ENCODE results near the gene FGF2.

Gene FGF2

DNA sequence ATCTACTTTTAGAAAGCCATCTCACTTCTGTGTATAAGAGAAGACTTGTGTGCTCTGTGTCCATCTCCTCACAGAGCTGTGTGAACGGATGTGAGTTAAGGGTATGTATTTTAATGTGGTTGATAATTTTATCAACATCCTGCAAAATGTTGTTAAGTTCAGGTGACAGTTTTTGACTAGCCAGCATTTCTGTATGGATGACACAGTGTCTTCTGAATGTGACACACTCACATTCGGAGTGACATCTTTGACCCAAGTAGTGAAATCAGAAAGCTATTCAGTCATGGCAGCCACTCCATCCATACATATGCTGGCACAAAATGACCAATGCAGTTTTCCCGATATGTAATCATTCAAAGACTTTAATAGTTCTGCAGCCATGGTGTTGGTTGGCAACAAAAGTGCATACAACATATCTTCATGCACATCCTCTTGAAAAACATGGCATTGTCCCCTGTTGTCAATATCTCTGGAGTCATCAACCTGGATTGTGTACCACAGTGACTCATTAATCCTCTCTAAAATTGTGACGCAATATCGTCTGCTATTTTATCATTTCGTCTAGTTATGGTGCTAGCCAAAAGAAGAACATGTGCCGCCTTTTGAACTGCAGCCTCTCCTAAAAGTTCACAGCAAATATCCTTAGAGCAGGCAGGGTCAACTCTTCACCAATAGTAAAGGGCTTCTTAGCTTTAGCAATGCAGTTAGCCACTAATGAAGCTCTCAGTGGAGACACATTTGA lies 6.8 kb upstream of the FGF2 start:
- TF ChIP-seq, protein P1, sequence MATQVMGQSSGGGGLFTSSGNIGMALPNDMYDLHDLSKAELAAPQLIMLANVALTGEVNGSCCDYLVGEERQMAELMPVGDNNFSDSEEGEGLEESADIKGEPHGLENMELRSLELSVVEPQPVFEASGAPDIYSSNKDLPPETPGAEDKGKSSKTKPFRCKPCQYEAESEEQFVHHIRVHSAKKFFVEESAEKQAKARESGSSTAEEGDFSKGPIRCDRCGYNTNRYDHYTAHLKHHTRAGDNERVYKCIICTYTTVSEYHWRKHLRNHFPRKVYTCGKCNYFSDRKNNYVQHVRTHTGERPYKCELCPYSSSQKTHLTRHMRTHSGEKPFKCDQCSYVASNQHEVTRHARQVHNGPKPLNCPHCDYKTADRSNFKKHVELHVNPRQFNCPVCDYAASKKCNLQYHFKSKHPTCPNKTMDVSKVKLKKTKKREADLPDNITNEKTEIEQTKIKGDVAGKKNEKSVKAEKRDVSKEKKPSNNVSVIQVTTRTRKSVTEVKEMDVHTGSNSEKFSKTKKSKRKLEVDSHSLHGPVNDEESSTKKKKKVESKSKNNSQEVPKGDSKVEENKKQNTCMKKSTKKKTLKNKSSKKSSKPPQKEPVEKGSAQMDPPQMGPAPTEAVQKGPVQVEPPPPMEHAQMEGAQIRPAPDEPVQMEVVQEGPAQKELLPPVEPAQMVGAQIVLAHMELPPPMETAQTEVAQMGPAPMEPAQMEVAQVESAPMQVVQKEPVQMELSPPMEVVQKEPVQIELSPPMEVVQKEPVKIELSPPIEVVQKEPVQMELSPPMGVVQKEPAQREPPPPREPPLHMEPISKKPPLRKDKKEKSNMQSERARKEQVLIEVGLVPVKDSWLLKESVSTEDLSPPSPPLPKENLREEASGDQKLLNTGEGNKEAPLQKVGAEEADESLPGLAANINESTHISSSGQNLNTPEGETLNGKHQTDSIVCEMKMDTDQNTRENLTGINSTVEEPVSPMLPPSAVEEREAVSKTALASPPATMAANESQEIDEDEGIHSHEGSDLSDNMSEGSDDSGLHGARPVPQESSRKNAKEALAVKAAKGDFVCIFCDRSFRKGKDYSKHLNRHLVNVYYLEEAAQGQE (IDR thresholded peaks at IDR 0.05; ENCODE audit: insufficient read depth in 1 of 2, low read depth in 2 of 2, low read length in 2 of 2) = no peak
- TF ChIP-seq POLR2AphosphoS5 (IDR thresholded peaks at IDR 0.05; ENCODE audit: low read depth, low read length) (no peak), FOXP2 (optimal IDR thresholded peaks at IDR 0.05; ENCODE audit: borderline replicate concordance, extremely low read depth, extremely low read length, insufficient read depth) (no peak), TAF1 (IDR thresholded peaks at IDR 0.05; ENCODE audit: borderline replicate concordance, insufficient read depth, low read length) (no peak), SIN3A (IDR thresholded peaks at IDR 0.05; ENCODE audit: borderline replicate concordance, insufficient read depth, low read length) (no peak)

DNA sequence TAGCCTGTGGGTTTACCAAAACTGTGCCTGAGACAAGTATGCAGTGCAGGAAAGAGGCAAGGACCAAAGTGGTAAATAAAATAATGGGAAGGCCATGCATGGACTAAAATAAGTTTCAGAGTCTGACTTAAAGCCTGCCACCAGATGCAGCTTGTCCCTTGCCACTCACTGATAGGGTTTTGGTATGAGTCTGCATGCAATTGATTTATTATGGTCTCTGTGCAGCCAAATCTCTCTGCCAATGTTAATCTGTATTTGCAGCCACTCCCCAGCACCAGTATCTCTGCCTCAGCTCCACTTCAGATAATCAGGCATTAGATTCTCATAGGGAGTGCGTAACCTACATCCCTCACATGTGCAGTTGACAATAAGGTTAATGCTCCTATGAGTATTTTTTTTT lies 5.5 kb upstream of the FGF2 start:
- TF ChIP-seq, protein P1 (IDR thresholded peaks at IDR 0.05; ENCODE audit: insufficient read depth in 1 of 2, low read depth in 2 of 2, low read length in 2 of 2) = no peak
- no peak for TF ChIP-seq FOXP2 (optimal IDR thresholded peaks at IDR 0.05; ENCODE audit: borderline replicate concordance, extremely low read depth, extremely low read length, insufficient read depth)
- TF ChIP-seq SIN3A (IDR thresholded peaks at IDR 0.05; ENCODE audit: borderline replicate concordance, insufficient read depth, low read length) = no peak
- no peak for TF ChIP-seq TAF1 (IDR thresholded peaks at IDR 0.05; ENCODE audit: borderline replicate concordance, insufficient read depth, low read length)
- TF ChIP-seq POLR2AphosphoS5 (IDR thresholded peaks at IDR 0.05; ENCODE audit: low read depth, low read length) = no peak

DNA sequence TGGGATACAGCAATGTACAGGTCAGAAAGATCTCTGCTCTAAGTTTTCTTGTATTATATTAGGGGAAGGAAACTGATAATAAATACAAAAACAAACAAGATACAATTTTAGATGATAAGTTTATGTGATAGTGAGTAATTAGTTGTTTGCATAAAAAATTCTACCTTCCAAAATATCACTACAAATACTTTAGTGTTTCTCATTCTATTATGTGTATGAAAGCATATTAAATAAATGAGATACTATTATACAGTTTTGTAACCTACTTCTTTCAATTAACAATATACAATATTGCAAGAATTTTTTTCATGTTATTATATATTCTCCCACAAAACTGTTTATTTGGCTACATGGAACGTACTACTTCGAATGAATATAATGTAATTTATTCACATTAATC lies 4.2 kb upstream of the FGF2 start:
- TF ChIP-seq POLR2AphosphoS5 (IDR thresholded peaks at IDR 0.05; ENCODE audit: low read depth, low read length) = no peak
- TF ChIP-seq FOXP2 (optimal IDR thresholded peaks at IDR 0.05; ENCODE audit: borderline replicate concordance, extremely low read depth, extremely low read length, insufficient read depth) = no peak
- no peak for TF ChIP-seq TAF1 (IDR thresholded peaks at IDR 0.05; ENCODE audit: borderline replicate concordance, insufficient read depth, low read length)
- TF ChIP-seq, protein P1 (IDR thresholded peaks at IDR 0.05; ENCODE audit: insufficient read depth in 1 of 2, low read depth in 2 of 2, low read length in 2 of 2) = no peak
- TF ChIP-seq SIN3A (IDR thresholded peaks at IDR 0.05; ENCODE audit: borderline replicate concordance, insufficient read depth, low read length) = no peak

DNA sequence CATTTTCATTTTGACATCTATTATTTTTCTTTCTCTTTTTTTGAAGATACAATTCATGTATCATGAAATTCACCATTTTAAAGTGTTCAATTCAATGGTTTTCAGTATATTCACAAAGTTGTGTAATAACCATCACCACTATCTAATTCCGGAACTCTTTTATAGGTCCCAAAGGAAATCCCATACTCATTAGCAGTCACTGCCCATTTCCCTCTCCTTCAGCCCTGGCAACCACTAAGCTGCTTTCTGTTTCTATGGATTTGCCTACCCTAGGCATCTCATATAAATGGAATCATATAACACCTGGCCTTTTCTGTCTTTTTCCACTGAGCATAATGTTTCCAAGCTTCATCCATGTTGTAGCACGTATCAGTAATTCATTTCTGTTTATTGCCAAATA lies 3.2 kb upstream of the FGF2 start:
- no peak for TF ChIP-seq TAF1 (IDR thresholded peaks at IDR 0.05; ENCODE audit: borderline replicate concordance, insufficient read depth, low read length)
- no peak for TF ChIP-seq POLR2AphosphoS5 (IDR thresholded peaks at IDR 0.05; ENCODE audit: low read depth, low read length)
- TF ChIP-seq, protein P1 (IDR thresholded peaks at IDR 0.05; ENCODE audit: insufficient read depth in 1 of 2, low read depth in 2 of 2, low read length in 2 of 2) = no peak
- no peak for TF ChIP-seq FOXP2 (optimal IDR thresholded peaks at IDR 0.05; ENCODE audit: borderline replicate concordance, extremely low read depth, extremely low read length, insufficient read depth)
- TF ChIP-seq SIN3A (IDR thresholded peaks at IDR 0.05; ENCODE audit: borderline replicate concordance, insufficient read depth, low read length) = no peak

Measured in PFSK-1 (cell line).